Keratinocyte (primary cell): Measurements from ENCODE around the gene PLAAT5. TPM values are rescaled to one million over a fixed set of nuclear protein-coding genes. Genes with fewer than 3 reads are reported as not detected.

ENCODE experiments used
- DNase-seq: peaks from one replicate; pipeline ENCODE4 v3.0.0-alpha.2; 2011; ENCODE audit warnings: low read depth, missing footprints, low spot score
- FAIRE-seq: peaks from 2 replicates; lab custom pipeline; 2011; peaks lifted over from hg19 to GRCh38; lab: Jason Lieb, UNC
- H2AFZ ChIP-seq: 2 replicates; pipeline ENCODE4 v1.6.0; 2012; ENCODE audit warnings: low read length, control low read depth, inconsistent platforms; ENCODE audit not compliant: control insufficient read depth
- H3K27ac ChIP-seq: 2 replicates; pipeline ENCODE4 v1.5.1; 2011; ENCODE audit warnings: low read length; ENCODE audit not compliant: control insufficient read depth, insufficient read depth
- H3K27me3 ChIP-seq: 3 replicates; pipeline ENCODE4 v1.6.0; 2011; ENCODE audit warnings: low read length; ENCODE audit not compliant: control insufficient read depth, insufficient read depth; ENCODE audit errors: extremely low read depth
- H3K36me3 ChIP-seq, 2 experiments: 2 replicates in 1 of 2; 3 replicates in 1 of 2; pipeline ENCODE4 v1.5.1; 2011; ENCODE audit warnings: low read length in 2 of 2, mild to moderate bottlenecking in 1 of 2; ENCODE audit not compliant: control insufficient read depth in 2 of 2, insufficient read depth in 2 of 2; ENCODE audit errors: extremely low read depth in 1 of 2
- H3K4me1 ChIP-seq: 3 replicates; pipeline ENCODE4 v1.5.1; 2011; ENCODE audit warnings: low read length; ENCODE audit not compliant: control insufficient read depth, insufficient read depth; ENCODE audit errors: extremely low read depth
- H3K4me2 ChIP-seq: 3 replicates; pipeline ENCODE4 v1.6.0; 2011; ENCODE audit warnings: low read depth, low read length; ENCODE audit not compliant: control insufficient read depth, insufficient read depth; ENCODE audit errors: extremely low read depth
- H3K4me3 ChIP-seq, 3 experiments: fragments of 200-600 bp in 1 of 3; sonication (generic) in 1 of 3; 2 replicates in 2 of 3; 3 replicates in 1 of 3; pipeline ENCODE4 v1.5.1; 2011 to 2016; ENCODE audit warnings: low read length in 3 of 3, mild to moderate bottlenecking in 3 of 3, control low read depth in 2 of 3, inconsistent platforms in 1 of 3, low read depth in 1 of 3, mixed read lengths in 1 of 3, mixed run types in 1 of 3, moderate library complexity in 1 of 3; ENCODE audit not compliant: control insufficient read depth in 2 of 3, insufficient read depth in 2 of 3; ENCODE audit errors: extremely low read depth in 1 of 3
- H3K79me2 ChIP-seq: 2 replicates; pipeline ENCODE4 v1.6.0; 2012; ENCODE audit warnings: low read length; ENCODE audit not compliant: control insufficient read depth, insufficient read depth
- H3K9ac ChIP-seq: 3 replicates; pipeline ENCODE4 v1.6.0; 2011; ENCODE audit warnings: low read length; ENCODE audit not compliant: control insufficient read depth, insufficient read depth; ENCODE audit errors: extremely low read depth
- H3K9me1 ChIP-seq: 3 replicates; pipeline ENCODE4 v1.6.0; 2011; ENCODE audit warnings: low read length; ENCODE audit not compliant: control insufficient read depth, insufficient read depth; ENCODE audit errors: extremely low read depth
- H3K9me3 ChIP-seq: 2 replicates; pipeline ENCODE4 v1.5.1; 2012; ENCODE audit warnings: low read depth, low read length; ENCODE audit not compliant: control insufficient read depth
- H4K20me1 ChIP-seq: 3 replicates; pipeline ENCODE4 v1.6.0; 2011; ENCODE audit warnings: low read length; ENCODE audit not compliant: control insufficient read depth, insufficient read depth; ENCODE audit errors: extremely low read depth
- CTCF ChIP-seq, 3 experiments: IDR thresholded peaks in 1 of 3; conservative IDR thresholded peaks in 1 of 3; optimal IDR thresholded peaks in 1 of 3; 2 replicates in 2 of 3; 3 replicates in 1 of 3; pipeline versions ENCODE3 to v1.5.1; 2011; ENCODE audit warnings: low read length in 3 of 3, mild to moderate bottlenecking in 3 of 3, moderate library complexity in 2 of 3, control low read depth in 1 of 3, inconsistent platforms in 1 of 3; ENCODE audit not compliant: insufficient read depth in 2 of 3; ENCODE audit errors: extremely low read depth in 1 of 3
- EZH2 ChIP-seq: IDR thresholded peaks from one replicate; pipeline ENCODE4 v1.6.1; 2012; ENCODE audit warnings: inconsistent platforms, mild to moderate bottlenecking, low read length, moderate library complexity
- dilution Hi-C: fragments of 300-500 bp; cut with MboI; formaldehyde crosslinking; loops from one replicate; pipeline ENCODE4 v1.7.0; 2020; ENCODE audit warnings: low sequenced_read_pairs; ENCODE audit not compliant: extremely low pct_ligation_motif_present
- polyA plus RNA-seq, 5 experiments: library from polyadenylated mRNA; depleted of rRNA in 3 of 5; stranded (reverse) in 3 of 5; stranded (forward) in 1 of 5; unstranded in 1 of 5; fragments of >200 nt; gene quantifications; 1 replicate in 1 of 5; 2 replicates in 3 of 5; 3 replicates in 1 of 5; pipeline versions ENCODE4 v1.2.1 to v1.2.3, GENCODE V29; 2011 to 2012; ENCODE audit warnings: missing spikeins in 2 of 5, low read depth in 1 of 5, low replicate concordance in 1 of 5

Gene PLAAT5
- polyA plus RNA-seq, 1 donor (not counting 4 experiments of a cell fraction or from before 2014, with no cell fraction given), result not detected

- dilution Hi-C loops, result no loop called here
- Histone ChIP-seq H2AFZ (no peak overlapping the region), H4K20me1 (no peaks in the 10 kb centered on the region), H3K9me1 (no peaks in the 10 kb centered on the region), H3K27me3 (no peaks in the 10 kb centered on the region), H3K79me2 (no peaks in the 10 kb centered on the region), H3K4me2 (no peak overlapping the region), H3K9ac (no peak overlapping the region), H3K9me3 (no peaks in the 10 kb centered on the region), H3K36me3 (no peaks in the 10 kb centered on the region), H3K4me3 (no peak overlapping the region), H3K27ac (no peak overlapping the region), H3K4me1 (peaks cover 19% of the 10 kb centered on the region)
- FAIRE-seq, result no peak
- no peak for DNase-seq
- TF ChIP-seq CTCF (optimal IDR thresholded peaks at IDR 0.05 in 1 of 3, IDR thresholded peaks at IDR 0.05 in 1 of 3, conservative IDR thresholded peaks at IDR 0.05 in 1 of 3; ENCODE audit: extremely low read depth in 1 of 3, insufficient read depth in 2 of 3, low read length in 3 of 3), result no peak
- no peak for TF ChIP-seq EZH2
Measured at GRCh38 chr11:63527667-63528066, 36.7 kb upstream of the PLAAT5 start.

GRCh38 chr11:63523151-63523550 is 32.2 kb upstream of the PLAAT5 start:
- H3K4me2 ChIP-seq, result no peak overlapping the region
- no peak overlapping the region for H2AFZ ChIP-seq

More at GRCh38 chr11:63523151-63523550, 32.2 kb upstream of the PLAAT5 start:
- Histone ChIP-seq H3K4me3 (no peak overlapping the region), H3K79me2 (no peaks in the 10 kb centered on the region), H3K9ac (no peak overlapping the region), H3K9me1 (no peaks in the 10 kb centered on the region), H3K4me1 (peaks cover 5% of the 10 kb centered on the region), H4K20me1 (no peaks in the 10 kb centered on the region), H3K27ac (no peak overlapping the region), H3K9me3 (no peaks in the 10 kb centered on the region), H3K36me3 (no peaks in the 10 kb centered on the region), H3K27me3 (no peaks in the 10 kb centered on the region)
- no peak for TF ChIP-seq EZH2
- no peak for TF ChIP-seq CTCF (optimal IDR thresholded peaks at IDR 0.05 in 1 of 3, IDR thresholded peaks at IDR 0.05 in 1 of 3, conservative IDR thresholded peaks at IDR 0.05 in 1 of 3; ENCODE audit: extremely low read depth in 1 of 3, insufficient read depth in 2 of 3, low read length in 3 of 3)
- no peak for DNase-seq
- dilution Hi-C loops, result no loop called here
- FAIRE-seq, result no peak
